Mucosa of stomach (tissue), 1 donor: ENCODE results near the gene ATP6AP1.

Experiments used
- H3K27me3 ChIP-seq: one replicate; pipeline ENCODE4 v1.7.0; 2013; ENCODE audit warnings: mild to moderate bottlenecking, low read length; ENCODE audit not compliant: control insufficient read depth, insufficient read depth
- H3K36me3 ChIP-seq: one replicate; pipeline ENCODE4 v1.7.0; 2013; ENCODE audit warnings: low read length; ENCODE audit not compliant: control insufficient read depth, insufficient read depth
- H3K4me1 ChIP-seq: one replicate; pipeline ENCODE4 v1.7.0; 2013; ENCODE audit warnings: mild to moderate bottlenecking, low read length; ENCODE audit not compliant: control insufficient read depth, insufficient read depth
- H3K4me3 ChIP-seq: one replicate; pipeline ENCODE4 v1.7.0; 2013; ENCODE audit warnings: low read length
- H3K9ac ChIP-seq: one replicate; pipeline ENCODE4 v1.7.0; 2013; ENCODE audit warnings: mild to moderate bottlenecking, low read length, moderate library complexity
- H3K9me3 ChIP-seq: one replicate; pipeline ENCODE4 v1.7.0; 2013; ENCODE audit warnings: mild to moderate bottlenecking, low read length, moderate library complexity; ENCODE audit not compliant: control insufficient read depth
- donor health status: Pancreatic carcinoma.

Gene ATP6AP1

DNA sequence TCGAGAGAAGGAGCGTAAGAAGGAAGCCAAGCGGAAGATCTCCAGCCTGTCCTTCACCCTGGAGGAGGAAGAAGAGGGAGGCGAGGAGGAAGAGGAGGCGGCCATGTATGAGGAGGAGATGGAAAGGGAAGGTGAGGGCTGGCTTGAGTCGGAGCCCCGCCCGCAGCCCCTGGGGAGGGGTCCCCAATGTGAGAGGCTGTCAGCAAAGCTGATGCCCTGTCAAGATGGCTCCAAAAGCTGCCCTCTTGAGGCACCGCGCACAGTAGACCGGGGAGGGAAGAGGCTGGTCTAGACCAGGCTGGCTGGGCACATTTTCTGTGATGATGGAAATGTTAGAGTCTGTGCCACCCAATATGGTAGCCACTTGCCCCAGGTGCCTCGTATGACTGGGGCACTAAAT, 18.0 kb downstream of the ATP6AP1 start:
- H3K27me3 ChIP-seq: no peaks in the 10 kb centered on the region
- H3K36me3 ChIP-seq: no peaks in the 10 kb centered on the region

GRCh38 chrX:154448484-154448883, 20.0 kb downstream of the ATP6AP1 start:
- Histone ChIP-seq H3K4me3 (no peak overlapping the region), H3K9ac (no peak overlapping the region), H3K9me3 (no peaks in the 10 kb centered on the region), H3K4me1 (peaks cover 7% of the 10 kb centered on the region), H3K27me3 (no peaks in the 10 kb centered on the region), H3K36me3 (no peaks in the 10 kb centered on the region)

More for the DNA sequence above, 18.0 kb downstream of the ATP6AP1 start:
- Histone ChIP-seq H3K9ac (no peak overlapping the region), H3K9me3 (no peaks in the 10 kb centered on the region), H3K4me1 (peaks cover 7% of the 10 kb centered on the region), H3K4me3 (no peak overlapping the region)

GRCh38 chrX:154449618-154450017, 21.1 kb downstream of the ATP6AP1 start:
- peaks cover 7% of the 10 kb centered on the region for H3K4me1 ChIP-seq
- no peak overlapping the region for H3K9ac ChIP-seq
- H3K4me3 ChIP-seq: no peak overlapping the region
- no peaks in the 10 kb centered on the region for H3K9me3 ChIP-seq
- H3K36me3 ChIP-seq: no peaks in the 10 kb centered on the region
- no peaks in the 10 kb centered on the region for H3K27me3 ChIP-seq

GRCh38 chrX:154450312-154450711, 21.8 kb downstream of the ATP6AP1 start:
- H3K4me1 ChIP-seq: no peaks in the 10 kb centered on the region
- no peaks in the 10 kb centered on the region for H3K9me3 ChIP-seq
- H3K9ac ChIP-seq: no peak overlapping the region
- H3K27me3 ChIP-seq: no peaks in the 10 kb centered on the region
- no peaks in the 10 kb centered on the region for H3K36me3 ChIP-seq
- no peak overlapping the region for H3K4me3 ChIP-seq

- H3K9ac ChIP-seq: no peak overlapping the region
- H3K27me3 ChIP-seq: no peaks in the 10 kb centered on the region
- H3K9me3 ChIP-seq: no peaks in the 10 kb centered on the region
- no peaks in the 10 kb centered on the region for H3K4me1 ChIP-seq
- H3K4me3 ChIP-seq: no peak overlapping the region
- no peaks in the 10 kb centered on the region for H3K36me3 ChIP-seq
Measured at GRCh38 chrX:154452823-154453222, 24.3 kb downstream of the ATP6AP1 start.

GRCh38 chrX:154457491-154458115, 29.1 kb downstream of the ATP6AP1 start:
- Histone ChIP-seq H3K4me1 (peaks cover 4% of the 10 kb centered on the region), H3K27me3 (no peaks in the 10 kb centered on the region), H3K36me3 (no peaks in the 10 kb centered on the region), H3K9ac (no peak overlapping the region), H3K9me3 (no peaks in the 10 kb centered on the region), H3K4me3 (no peak overlapping the region)

DNA sequence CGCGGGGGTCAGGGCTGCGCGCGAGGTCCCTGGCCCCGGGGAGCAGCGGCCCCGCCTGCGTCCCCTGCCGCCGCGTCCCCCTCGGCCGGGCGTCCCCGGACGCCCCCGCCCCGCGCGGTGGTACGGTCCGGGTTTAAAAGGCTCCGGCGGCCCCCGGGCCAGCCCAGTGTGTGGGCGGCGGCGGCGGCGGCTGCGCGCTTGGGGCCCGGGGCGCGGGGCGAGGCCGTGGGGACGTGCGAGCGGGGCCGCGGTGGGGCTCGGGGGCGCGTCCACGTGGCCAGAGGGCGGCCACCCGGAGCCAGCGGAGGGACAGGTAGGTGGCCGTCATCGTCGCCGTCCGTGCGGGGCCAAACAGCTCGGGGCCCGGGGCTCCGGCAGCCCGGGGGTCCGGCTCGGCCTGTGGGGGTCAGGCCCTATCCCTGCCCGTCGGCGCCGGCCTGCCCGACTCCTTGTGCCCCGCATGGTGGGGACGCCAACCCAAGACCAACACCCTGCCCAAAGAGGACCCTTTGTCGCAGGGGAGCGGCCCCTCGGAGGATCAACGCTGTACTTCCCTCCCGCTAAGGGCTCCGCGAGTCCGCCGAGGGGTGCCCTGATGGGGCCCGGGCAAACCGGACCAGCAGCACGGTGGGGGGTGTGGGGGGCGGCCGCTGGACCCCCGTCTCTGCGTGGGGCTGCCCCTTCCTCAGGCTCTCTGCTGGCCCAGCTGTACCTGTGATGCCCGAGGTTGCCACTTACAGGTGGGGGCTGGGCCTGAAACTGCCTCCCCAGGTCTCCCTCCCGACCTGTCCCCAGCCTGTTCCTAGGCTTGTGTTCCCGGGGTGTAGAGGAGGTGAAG, 29.9 kb downstream of the ATP6AP1 start, which contains the start of gene PLXNA3:
Gene PLXNA3, plus strand, starts transcription at position 166 of the 838 bp plus-strand sequence. CDS start 1,903 bp downstream, outside the sequence.
- H3K27me3 ChIP-seq: no peaks in the 10 kb centered on the region
- no peaks in the 10 kb centered on the region for H3K36me3 ChIP-seq
- peaks cover 4% of the 10 kb centered on the region for H3K4me1 ChIP-seq
- H3K9ac ChIP-seq: peak within 1 kb of the TSS; percentile 55
- no peaks in the 10 kb centered on the region for H3K9me3 ChIP-seq
- no peak within 1 kb of the TSS for H3K4me3 ChIP-seq

GRCh38 chrX:154458954-154459778, 30.7 kb downstream of the ATP6AP1 start:
- Histone ChIP-seq H3K9me3 (no peaks in the 10 kb centered on the region), H3K4me3 (no peak overlapping the region), H3K4me1 (peaks cover 4% of the 10 kb centered on the region), H3K36me3 (no peaks in the 10 kb centered on the region), H3K27me3 (no peaks in the 10 kb centered on the region), H3K9ac (peak overlapping the region; percentile 55)

DNA sequence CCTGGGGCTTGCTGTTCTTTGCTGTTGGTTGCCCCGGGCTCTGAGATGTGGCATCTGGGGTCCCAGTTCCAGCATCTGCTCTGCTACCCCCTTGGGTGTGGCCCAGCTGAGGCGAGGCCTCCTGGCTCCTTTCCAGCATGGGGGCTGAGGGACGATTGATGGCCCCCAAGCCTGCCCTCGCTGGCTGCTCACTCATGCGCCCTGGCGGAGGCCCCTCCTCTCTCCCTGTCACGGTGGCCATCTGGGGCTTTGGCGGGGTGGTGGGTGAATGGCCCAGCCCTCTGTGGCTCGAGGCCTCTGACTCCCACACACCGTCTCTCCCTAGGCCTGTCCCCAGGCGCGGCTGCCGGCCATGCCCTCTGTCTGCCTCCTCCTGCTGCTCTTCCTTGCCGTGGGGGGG, 31.4 kb downstream of the ATP6AP1 start:
- Histone ChIP-seq H3K9me3 (no peaks in the 10 kb centered on the region), H3K36me3 (no peaks in the 10 kb centered on the region), H3K4me3 (no peak overlapping the region), H3K4me1 (peaks cover 4% of the 10 kb centered on the region), H3K27me3 (no peaks in the 10 kb centered on the region), H3K9ac (no peak overlapping the region)

DNA sequence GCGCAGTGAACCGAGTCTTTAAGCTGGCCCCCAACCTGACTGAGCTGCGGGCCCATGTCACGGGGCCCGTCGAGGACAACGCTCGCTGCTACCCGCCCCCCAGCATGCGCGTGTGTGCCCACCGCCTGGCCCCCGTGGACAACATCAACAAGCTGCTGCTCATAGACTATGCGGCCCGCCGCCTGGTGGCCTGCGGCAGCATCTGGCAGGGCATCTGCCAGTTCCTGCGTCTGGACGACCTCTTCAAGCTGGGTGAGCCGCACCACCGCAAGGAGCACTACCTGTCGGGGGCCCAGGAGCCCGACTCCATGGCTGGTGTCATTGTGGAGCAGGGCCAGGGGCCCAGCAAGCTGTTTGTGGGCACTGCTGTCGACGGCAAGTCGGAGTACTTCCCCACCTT, 31.8 kb downstream of the ATP6AP1 start:
- Histone ChIP-seq H3K36me3 (no peaks in the 10 kb centered on the region), H3K9me3 (no peaks in the 10 kb centered on the region), H3K4me1 (peaks cover 4% of the 10 kb centered on the region), H3K9ac (no peak overlapping the region), H3K27me3 (no peaks in the 10 kb centered on the region), H3K4me3 (no peak overlapping the region)

- Histone ChIP-seq H3K4me1 (peaks cover 4% of the 10 kb centered on the region), H3K27me3 (no peaks in the 10 kb centered on the region), H3K4me3 (no peak overlapping the region), H3K36me3 (no peaks in the 10 kb centered on the region), H3K9me3 (no peaks in the 10 kb centered on the region), H3K9ac (no peak overlapping the region)
Measured at GRCh38 chrX:154462396-154462795, 33.9 kb downstream of the ATP6AP1 start.
